Measurements from ENCODE around the gene FREM3. TPM values are rescaled to one million over a fixed set of nuclear protein-coding genes. Genes with fewer than 3 reads are reported as not detected.

Gene FREM3
- total RNA-seq, 1 donor from 2014 or later: 0.78 TPM

DNA sequence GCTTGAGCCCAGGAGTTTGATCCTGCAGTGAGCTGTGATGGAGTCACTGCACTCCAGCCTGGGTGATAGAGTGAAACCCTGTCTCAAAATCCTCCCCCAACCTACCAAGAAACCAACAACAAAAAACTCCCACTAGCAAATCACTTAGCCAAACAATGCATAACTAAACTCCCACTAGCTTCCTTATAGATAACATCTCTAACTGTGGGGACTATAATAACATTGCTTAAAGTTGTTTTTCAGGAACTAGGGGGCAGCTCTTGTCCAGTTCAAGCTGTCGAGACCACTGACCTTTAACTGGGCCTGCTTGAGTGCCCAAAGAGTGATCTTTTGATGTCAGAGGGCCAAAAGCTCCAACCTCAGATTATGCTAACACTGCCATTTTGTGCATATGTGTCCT, 81.7 kb downstream of the FREM3 start:
- Histone ChIP-seq H3K4me3 (no peak overlapping the region), H3K27ac (no peak overlapping the region), H3K9me3 (no peaks in the 10 kb centered on the region), H3K27me3 (no peaks in the 10 kb centered on the region), H3K36me3 (no peaks in the 10 kb centered on the region), H3K4me1 (no peaks in the 10 kb centered on the region)
- DNase-seq: no peak
- intact Hi-C loops (cut with DNase I): no loop called here
- TF ChIP-seq CTCF (IDR thresholded peaks at IDR 0.05): no peak
- ATAC-seq: no peak

DNA sequence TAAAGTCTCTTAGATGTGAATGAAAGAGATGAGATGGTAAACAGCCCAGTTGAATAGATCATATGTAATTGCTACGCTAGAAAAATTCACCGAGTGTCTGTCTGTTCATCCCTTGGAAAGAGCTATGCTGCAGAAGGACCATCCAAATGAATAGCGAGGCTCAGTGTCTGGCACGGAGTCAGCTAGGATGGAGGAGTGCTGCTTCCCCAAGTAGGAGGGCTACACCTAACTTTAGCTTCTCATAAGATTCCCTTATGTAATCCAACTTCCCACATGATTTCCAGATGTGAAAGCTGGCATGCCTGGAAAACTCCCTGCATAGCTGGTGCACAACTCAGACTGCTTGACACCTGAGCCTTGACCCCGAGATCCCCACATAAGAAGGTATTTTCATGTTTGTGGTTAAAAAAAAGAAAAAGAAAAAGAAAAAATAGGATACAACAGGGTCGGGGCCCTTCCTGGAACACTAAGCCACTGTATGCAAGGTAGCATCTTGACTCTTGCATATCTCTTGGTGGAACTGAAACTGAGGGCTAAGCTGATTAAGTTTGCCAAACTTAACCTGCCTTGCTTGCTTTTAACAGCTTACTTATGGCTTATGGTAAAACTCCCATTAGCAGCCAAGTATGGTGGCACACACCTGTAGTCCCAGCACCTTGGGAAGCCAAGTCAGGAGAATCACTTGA, 82.3 kb downstream of the FREM3 start:
- DNase-seq: no peak
- H3K4me1 ChIP-seq: no peaks in the 10 kb centered on the region

GRCh38 chr4:143616771-143617170, 83.7 kb downstream of the FREM3 start:
- no peak for TF ChIP-seq CTCF (IDR thresholded peaks at IDR 0.05)
- Histone ChIP-seq H3K27me3 (no peaks in the 10 kb centered on the region), H3K4me3 (no peak overlapping the region), H3K27ac (no peak overlapping the region), H3K9me3 (no peaks in the 10 kb centered on the region), H3K4me1 (no peaks in the 10 kb centered on the region), H3K36me3 (no peaks in the 10 kb centered on the region)
- DNase-seq (no peak), ATAC-seq (no peak)
- intact Hi-C loops (cut with DNase I): no loop called here

More for the DNA sequence above, 82.3 kb downstream of the FREM3 start:
- Histone ChIP-seq H3K36me3 (no peaks in the 10 kb centered on the region), H3K27me3 (no peaks in the 10 kb centered on the region), H3K4me3 (no peak overlapping the region), H3K9me3 (no peaks in the 10 kb centered on the region), H3K27ac (no peak overlapping the region)
- no peak for ATAC-seq
- no peak for TF ChIP-seq CTCF (IDR thresholded peaks at IDR 0.05)
- intact Hi-C loops (cut with DNase I): no loop called here

GRCh38 chr4:143609492-143609891, 91.0 kb downstream of the FREM3 start:
- Histone ChIP-seq H3K4me1 (no peaks in the 10 kb centered on the region), H3K27me3 (no peaks in the 10 kb centered on the region), H3K4me3 (no peak overlapping the region), H3K36me3 (no peaks in the 10 kb centered on the region), H3K9me3 (peaks cover 5% of the 10 kb centered on the region), H3K27ac (no peak overlapping the region)
- ATAC-seq (no peak), DNase-seq (no peak)
- intact Hi-C loops (cut with DNase I): no loop called here
- no peak for TF ChIP-seq CTCF (IDR thresholded peaks at IDR 0.05)

DNA sequence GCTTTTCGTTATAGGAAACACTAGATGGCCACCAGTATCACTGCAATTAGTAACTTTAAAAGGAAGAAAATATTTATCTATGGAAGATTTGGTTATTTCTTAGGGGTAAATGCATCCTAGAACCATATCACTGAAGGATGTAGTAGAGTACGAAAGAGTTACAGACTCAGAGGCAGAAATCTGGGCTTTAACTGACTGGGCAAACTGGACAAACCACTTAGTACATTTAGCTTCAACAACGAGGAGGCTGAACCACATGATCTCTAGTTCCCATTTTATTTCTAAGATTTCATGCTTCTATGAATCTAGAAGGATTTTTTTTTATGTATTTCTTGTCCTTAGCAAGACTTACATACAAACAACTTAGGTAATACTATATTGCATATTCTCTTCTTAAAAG, 94.0 kb downstream of the FREM3 start:
- H3K4me3 ChIP-seq: no peak overlapping the region
- DNase-seq: no peak
- H3K36me3 ChIP-seq: no peaks in the 10 kb centered on the region
- TF ChIP-seq CTCF (IDR thresholded peaks at IDR 0.05): no peak
- no peaks in the 10 kb centered on the region for H3K27me3 ChIP-seq
- H3K27ac ChIP-seq: no peak overlapping the region
- H3K4me1 ChIP-seq: no peaks in the 10 kb centered on the region
- intact Hi-C loops (cut with DNase I): no loop called here
- peak; percentile 59 for ATAC-seq
- H3K9me3 ChIP-seq: peaks cover 5% of the 10 kb centered on the region

- ATAC-seq: no peak
- H3K27ac ChIP-seq: no peak overlapping the region
- DNase-seq: no peak
Observed at GRCh38 chr4:143599827-143600226, 100.6 kb downstream of the FREM3 start.

More at GRCh38 chr4:143599827-143600226, 100.6 kb downstream of the FREM3 start:
- Histone ChIP-seq H3K4me1 (no peaks in the 10 kb centered on the region), H3K4me3 (no peak overlapping the region), H3K9me3 (no peaks in the 10 kb centered on the region), H3K36me3 (no peaks in the 10 kb centered on the region), H3K27me3 (no peaks in the 10 kb centered on the region)
- TF ChIP-seq CTCF (IDR thresholded peaks at IDR 0.05): no peak
- intact Hi-C loops (cut with DNase I): no loop called here

All from upper lobe of right lung (tissue), 1 donor.